ENCODE data around the gene KLF12. TPM values are rescaled to one million over a fixed set of nuclear protein-coding genes. Genes with fewer than 3 reads are reported as not detected.
A peak's percentile ranks its signal among the peaks of the same experiment; 100 is the strongest.

KLF12 gene
- total RNA-seq, 2 donors from 2014 or later = 6.1 to 12.3 TPM

DNA sequence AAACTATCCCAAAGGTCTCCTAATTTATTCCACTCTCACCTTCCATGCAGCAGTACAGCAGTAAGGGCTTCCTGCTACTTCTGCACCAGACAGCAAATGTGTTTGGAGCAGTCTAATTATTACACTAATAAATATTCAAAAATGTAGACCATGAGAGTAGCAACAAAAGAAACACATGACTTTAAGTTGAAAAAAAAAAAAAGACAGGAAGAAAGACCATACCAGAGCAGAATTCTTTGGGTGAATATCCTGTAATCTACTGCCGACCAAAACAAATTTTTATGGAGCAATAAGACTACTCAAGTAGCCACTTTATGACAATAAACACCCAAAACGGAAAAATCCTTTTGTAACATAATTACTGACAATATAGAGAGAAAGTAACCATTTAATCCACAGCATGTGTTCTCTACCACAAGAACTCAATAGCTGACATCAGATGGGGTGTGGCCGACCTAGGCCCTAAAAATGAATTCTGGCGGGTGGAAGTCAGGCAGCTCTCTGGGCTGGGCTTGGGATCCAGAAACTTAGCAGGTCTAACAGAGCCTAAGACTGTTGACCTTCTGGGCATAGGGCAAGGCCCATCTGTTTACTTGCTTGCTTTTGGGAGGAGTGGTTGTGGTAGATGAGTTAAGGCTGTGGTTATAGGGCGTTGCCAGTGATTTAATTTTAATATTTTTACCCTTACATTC lies 4.6 kb downstream of the KLF12 start:
- Histone ChIP-seq H3K4me1 (peaks cover 0 to 36% of the 10 kb centered on the region in 2 donors), H3K36me3 (no peaks in the 10 kb centered on the region), H3K4me3 (no peak overlapping the region), H3K9me3 (no peaks in the 10 kb centered on the region), H3K27me3 (no peaks in the 10 kb centered on the region), H3K27ac (peak overlapping the region; percentile 49 to 59)
- TF ChIP-seq, protein P1, sequence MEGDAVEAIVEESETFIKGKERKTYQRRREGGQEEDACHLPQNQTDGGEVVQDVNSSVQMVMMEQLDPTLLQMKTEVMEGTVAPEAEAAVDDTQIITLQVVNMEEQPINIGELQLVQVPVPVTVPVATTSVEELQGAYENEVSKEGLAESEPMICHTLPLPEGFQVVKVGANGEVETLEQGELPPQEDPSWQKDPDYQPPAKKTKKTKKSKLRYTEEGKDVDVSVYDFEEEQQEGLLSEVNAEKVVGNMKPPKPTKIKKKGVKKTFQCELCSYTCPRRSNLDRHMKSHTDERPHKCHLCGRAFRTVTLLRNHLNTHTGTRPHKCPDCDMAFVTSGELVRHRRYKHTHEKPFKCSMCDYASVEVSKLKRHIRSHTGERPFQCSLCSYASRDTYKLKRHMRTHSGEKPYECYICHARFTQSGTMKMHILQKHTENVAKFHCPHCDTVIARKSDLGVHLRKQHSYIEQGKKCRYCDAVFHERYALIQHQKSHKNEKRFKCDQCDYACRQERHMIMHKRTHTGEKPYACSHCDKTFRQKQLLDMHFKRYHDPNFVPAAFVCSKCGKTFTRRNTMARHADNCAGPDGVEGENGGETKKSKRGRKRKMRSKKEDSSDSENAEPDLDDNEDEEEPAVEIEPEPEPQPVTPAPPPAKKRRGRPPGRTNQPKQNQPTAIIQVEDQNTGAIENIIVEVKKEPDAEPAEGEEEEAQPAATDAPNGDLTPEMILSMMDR (IDR thresholded peaks at IDR 0.05) = no peak
- no peak for DNase-seq (ENCODE audit: low spot score)

DNA sequence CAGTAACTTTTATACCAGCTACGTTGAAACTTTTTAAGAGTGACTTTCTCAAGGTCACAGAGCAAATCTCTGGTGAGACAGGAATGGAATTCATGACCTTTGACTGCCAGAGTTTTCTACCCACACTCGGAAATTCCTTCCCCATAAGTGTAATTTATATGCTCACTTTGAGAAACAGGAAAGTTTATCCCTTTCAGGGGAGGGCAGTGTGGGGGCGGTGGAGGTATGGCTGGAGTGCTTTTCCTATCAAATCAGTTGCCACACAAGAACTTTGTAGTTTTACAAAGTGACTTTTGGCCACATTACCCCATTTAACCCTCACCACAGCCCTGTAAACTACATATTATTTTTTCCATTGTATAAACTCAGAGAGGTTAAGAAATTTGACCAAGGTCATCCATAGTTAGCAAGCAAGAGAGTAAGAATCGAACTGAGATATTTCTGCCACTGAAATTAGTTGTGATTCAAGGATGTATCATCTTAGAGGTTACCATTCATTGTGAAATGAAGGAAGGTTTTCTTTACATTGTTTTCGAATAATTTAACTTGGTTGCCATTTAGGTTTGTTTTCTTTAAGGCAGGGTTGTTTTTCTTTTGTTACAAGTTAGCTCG lies 5.9 kb downstream of the KLF12 start:
- TF ChIP-seq, protein P1 (IDR thresholded peaks at IDR 0.05) = no peak
- H3K4me1 ChIP-seq = peaks cover 0 to 41% of the 10 kb centered on the region in 2 donors
- peak overlapping the region; percentile 23 to 43 for H3K27ac ChIP-seq
- no peak overlapping the region for H3K4me3 ChIP-seq
- no peaks in the 10 kb centered on the region for H3K9me3 ChIP-seq
- H3K36me3 ChIP-seq = no peaks in the 10 kb centered on the region
- no peaks in the 10 kb centered on the region for H3K27me3 ChIP-seq
- no peak for DNase-seq (ENCODE audit: low spot score)

DNA sequence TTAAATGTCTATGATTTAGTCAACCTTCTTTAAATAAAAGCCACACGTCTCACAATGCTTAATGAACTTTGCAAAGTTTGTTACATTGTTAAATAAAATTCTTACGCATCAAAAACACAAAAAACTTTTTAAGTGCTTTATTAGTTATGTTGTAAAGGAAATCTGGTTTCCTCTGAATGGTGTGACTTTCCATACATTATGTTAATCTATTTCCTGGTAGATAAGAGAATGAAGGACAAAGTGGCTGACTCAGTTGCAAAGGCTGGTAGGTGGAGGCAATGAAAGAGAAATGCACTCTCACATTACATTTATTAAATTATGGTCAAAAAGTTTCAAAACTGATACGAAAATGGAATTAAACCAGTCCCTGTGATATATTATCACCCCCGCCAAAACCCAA lies 15.9 kb downstream of the KLF12 start:
- H3K4me3 ChIP-seq = no peak overlapping the region

DNA sequence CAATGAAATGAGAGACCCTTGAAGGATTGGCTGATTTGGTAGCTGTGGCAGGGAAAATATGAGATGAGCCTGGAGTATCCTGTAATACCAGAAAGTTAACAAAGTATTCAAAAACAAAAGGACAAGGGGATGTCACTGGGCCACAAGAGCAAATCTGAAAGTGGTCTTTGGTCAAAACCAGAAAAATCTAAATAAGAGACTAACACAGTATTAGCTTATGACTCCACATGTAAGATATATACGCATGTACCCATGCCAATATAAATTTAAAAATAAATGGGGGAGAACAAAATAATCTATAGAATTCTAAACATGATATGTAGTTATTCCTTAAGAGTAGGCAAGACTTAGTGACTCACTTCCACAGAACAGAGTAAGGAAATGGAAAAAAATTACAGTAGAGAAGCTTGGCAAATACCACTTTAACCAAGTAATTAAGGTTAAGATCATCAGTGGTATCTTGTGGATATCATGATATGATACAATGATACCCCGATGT lies 16.9 kb downstream of the KLF12 start:
- no peaks in the 10 kb centered on the region for H3K36me3 ChIP-seq
- H3K27me3 ChIP-seq = no peaks in the 10 kb centered on the region
- no peak overlapping the region for H3K4me3 ChIP-seq
- TF ChIP-seq, protein P1 (IDR thresholded peaks at IDR 0.05) = no peak
- H3K9me3 ChIP-seq = peaks cover 0 to 34% of the 10 kb centered on the region in 2 donors
- H3K27ac ChIP-seq = no peak overlapping the region
- peaks cover 0 to 8% of the 10 kb centered on the region in 2 donors for H3K4me1 ChIP-seq
- no peak for DNase-seq (ENCODE audit: low spot score)

More for the DNA sequence above, 15.9 kb downstream of the KLF12 start:
- no peak for DNase-seq (ENCODE audit: low spot score)
- Histone ChIP-seq H3K4me1 (peaks cover 0 to 8% of the 10 kb centered on the region in 2 donors), H3K9me3 (peaks cover 0 to 34% of the 10 kb centered on the region in 2 donors), H3K36me3 (no peaks in the 10 kb centered on the region), H3K27ac (no peak overlapping the region), H3K27me3 (no peaks in the 10 kb centered on the region)
- TF ChIP-seq, protein P1 (IDR thresholded peaks at IDR 0.05) = no peak

DNA sequence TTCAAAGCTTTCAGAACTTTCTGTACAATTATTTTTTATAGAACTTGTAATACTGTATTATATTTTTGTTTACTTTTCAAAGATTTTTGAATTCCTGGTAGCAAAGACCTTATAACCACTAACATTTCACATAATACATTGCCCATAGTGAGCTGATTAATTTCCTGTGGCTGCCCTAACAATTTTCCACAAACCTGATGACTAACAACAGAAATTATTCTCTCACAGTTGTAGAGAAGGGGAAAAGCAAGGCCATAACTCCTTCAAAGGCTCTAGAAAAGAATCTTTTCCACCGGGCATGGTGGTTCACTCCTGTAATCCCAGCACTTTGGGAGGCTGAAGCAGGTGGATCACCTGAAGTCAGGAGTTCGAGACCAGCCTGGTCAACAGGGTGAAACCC lies 19.1 kb downstream of the KLF12 start:
- no peaks in the 10 kb centered on the region for H3K27me3 ChIP-seq
- TF ChIP-seq, protein P1 (IDR thresholded peaks at IDR 0.05) = no peak
- no peak overlapping the region for H3K4me3 ChIP-seq
- peaks cover 0 to 29% of the 10 kb centered on the region in 2 donors for H3K9me3 ChIP-seq
- H3K27ac ChIP-seq = no peak overlapping the region
- no peak for DNase-seq (ENCODE audit: low spot score)
- peaks cover 0 to 8% of the 10 kb centered on the region in 2 donors for H3K4me1 ChIP-seq
- no peaks in the 10 kb centered on the region for H3K36me3 ChIP-seq

Data from right atrium auricular region (tissue), 2 donors.